ENCODE results near the gene RBMXL3. TPM values are rescaled to one million over a fixed set of nuclear protein-coding genes. Genes with fewer than 3 reads are reported as not detected.

The RBMXL3 gene
- total RNA-seq (not detected in 2 replicates), polyA plus RNA-seq (not detected in 2 replicates), polyA minus RNA-seq (not detected in 2 replicates), Bru-seq, nascent RNA (not detected), BruChase-seq, experiment 1, labeled RNA remaining after a 6-hour chase (not detected), BruChase-seq, experiment 2, labeled RNA remaining after a 2-hour chase (not detected)
- not detected in 2 replicates for polyA plus RNA-seq (2011; cell fraction: cytosol; rRNA removed)
- polyA plus RNA-seq (2011; cell fraction: nucleus; rRNA removed) = not detected in 2 replicates
- not detected in 2 replicates for polyA plus RNA-seq (2012)
- not detected for polyA minus RNA-seq (2011; cell fraction: cytosol; rRNA and poly(A)+ RNA removed)
- not detected in 2 replicates for polyA minus RNA-seq (2011; cell fraction: nucleus; rRNA and poly(A)+ RNA removed)
- long read RNA-seq = 0 reads

- H2AFZ ChIP-seq (ENCODE audit: low read depth, low read length) = no peak within 1 kb of the TSS
- no peaks in the 10 kb centered on the region for H3K9me3 ChIP-seq (replicated peaks; ENCODE audit: control insufficient read depth, insufficient read depth, low read length)
- CTCF ChIA-PET = no interaction called here
- FAIRE-seq (no peak), DNase-seq (ENCODE audit: low read depth, low spot score) (no peak)
- no peaks in the 10 kb centered on the region for H3K4me1 ChIP-seq (ENCODE audit: control insufficient read depth, extremely low read depth, insufficient read depth, low read length)
- POLR2A ChIA-PET = no interaction called here
- H3K27ac ChIP-seq (ENCODE audit: insufficient read depth, low read depth, low read length) = no peak within 1 kb of the TSS
- TF ChIP-seq MAX (IDR thresholded peaks at IDR 0.05; ENCODE audit: insufficient read depth, insufficient read length) (no peak), GATA2 (IDR thresholded peaks at IDR 0.05; ENCODE audit: insufficient read depth, insufficient read length, low read depth, low read length) (no peak), POLR2AphosphoS5 (IDR thresholded peaks at IDR 0.05; ENCODE audit: insufficient read depth, low read depth, low read length) (no peak), FOS (IDR thresholded peaks at IDR 0.05; ENCODE audit: borderline replicate concordance, insufficient read depth, low read length) (no peak), JUN (IDR thresholded peaks at IDR 0.05; ENCODE audit: borderline replicate concordance, insufficient read depth, insufficient read length, low read depth) (no peak), EZH2 (IDR thresholded peaks at IDR 0.05; ENCODE audit: borderline replicate concordance, low read depth, low read length, severe bottlenecking) (no peak), POLR2A (IDR thresholded peaks at IDR 0.05; ENCODE audit: low read depth, low read length) (no peak), MYC (IDR thresholded peaks at IDR 0.05; ENCODE audit: low read depth, low read length) (no peak), CTCF (IDR thresholded peaks at IDR 0.05; ENCODE audit: extremely low read depth in 1 of 2, insufficient read depth in 1 of 2, low read depth in 1 of 2, low read length in 2 of 2) (no peak)
- H3K4me2 ChIP-seq (ENCODE audit: insufficient read depth, low read length) = no peak within 1 kb of the TSS
- no peaks in the 10 kb centered on the region for H3K27me3 ChIP-seq (ENCODE audit: control insufficient read depth in 2 of 2, insufficient read depth in 2 of 2, low read length in 2 of 2)
- no peak within 1 kb of the TSS for H3K4me3 ChIP-seq (replicated peaks in 1 of 3; ENCODE audit: insufficient read depth in 1 of 3, low read depth in 1 of 3, low read length in 3 of 3)
- BruUV-seq (replicated peaks) = no TSS peak
- intact Hi-C loops (cut with micrococcal nuclease) = no loop called here
- dilution Hi-C loops (cut with MboI; ENCODE audit: extremely low pct_ligation_motif_present, low sequenced_read_pairs) = no loop called here
- H3K79me2 ChIP-seq (ENCODE audit: control insufficient read depth, insufficient read depth, low read length) = no peaks in the 10 kb centered on the region
- H4K20me1 ChIP-seq (replicated peaks; ENCODE audit: control insufficient read depth, extremely low read depth, insufficient read depth, low read length) = no peaks in the 10 kb centered on the region
- no peaks in the 10 kb centered on the region for H3K36me3 ChIP-seq (ENCODE audit: control insufficient read depth in 2 of 2, extremely low read depth in 1 of 2, insufficient read depth in 2 of 2, low read length in 2 of 2)
- no peak within 1 kb of the TSS for H3K9ac ChIP-seq (replicated peaks; ENCODE audit: extremely low read depth, insufficient read depth, low read length)
- no peaks in the 10 kb centered on the region for H3K9me1 ChIP-seq (replicated peaks; ENCODE audit: control insufficient read depth, extremely low read depth, insufficient read depth, low read length)
These were observed at the start of gene RBMXL3 for GRCh38 chrX:115189110-115189509. Gene RBMXL3 (plus strand): TSS chrX:115189410. CDS start chrX:115189442, 32 bp downstream.
